Nephron (organoid): Measurements from ENCODE around the gene DDX3X.

Experiments used
- H3K27ac Mint-ChIP-seq, 3 experiments: 2 replicates each; pipeline ENCODE4 v1.8.0; 2020; ENCODE audit warnings: mixed read lengths in 3 of 3, mild to moderate bottlenecking in 2 of 3, moderate library complexity in 1 of 3
- H3K27me3 Mint-ChIP-seq: 2 replicates; pipeline ENCODE4 v1.8.0; 2021; ENCODE audit warnings: low read depth, mild to moderate bottlenecking, moderate library complexity, mixed read lengths
- H3K36me3 Mint-ChIP-seq: 2 replicates; pipeline ENCODE4 v1.8.0; 2020; ENCODE audit warnings: low read depth, mixed read lengths
- H3K4me1 Mint-ChIP-seq: 2 replicates; pipeline ENCODE4 v1.8.0; 2020; ENCODE audit warnings: mixed read lengths
- H3K4me3 Mint-ChIP-seq, 3 experiments: 2 replicates each; pipeline ENCODE4 v1.8.0; 2020; ENCODE audit warnings: mild to moderate bottlenecking in 3 of 3, mixed read lengths in 3 of 3, moderate library complexity in 2 of 3
- H3K9me3 Mint-ChIP-seq: 2 replicates; pipeline ENCODE4 v1.8.0; 2020; ENCODE audit warnings: mixed read lengths
- TF ChIP-seq, protein P1 (sequence below), 3 experiments: fragments of 200-600 bp; sonication (generic); IDR thresholded peaks; one replicate each; pipeline ENCODE4 v1.5.0; 2021; ENCODE audit warnings: antibody characterized with exemption in 3 of 3; ENCODE audit not compliant: unreplicated experiment in 3 of 3

Gene DDX3X

DNA sequence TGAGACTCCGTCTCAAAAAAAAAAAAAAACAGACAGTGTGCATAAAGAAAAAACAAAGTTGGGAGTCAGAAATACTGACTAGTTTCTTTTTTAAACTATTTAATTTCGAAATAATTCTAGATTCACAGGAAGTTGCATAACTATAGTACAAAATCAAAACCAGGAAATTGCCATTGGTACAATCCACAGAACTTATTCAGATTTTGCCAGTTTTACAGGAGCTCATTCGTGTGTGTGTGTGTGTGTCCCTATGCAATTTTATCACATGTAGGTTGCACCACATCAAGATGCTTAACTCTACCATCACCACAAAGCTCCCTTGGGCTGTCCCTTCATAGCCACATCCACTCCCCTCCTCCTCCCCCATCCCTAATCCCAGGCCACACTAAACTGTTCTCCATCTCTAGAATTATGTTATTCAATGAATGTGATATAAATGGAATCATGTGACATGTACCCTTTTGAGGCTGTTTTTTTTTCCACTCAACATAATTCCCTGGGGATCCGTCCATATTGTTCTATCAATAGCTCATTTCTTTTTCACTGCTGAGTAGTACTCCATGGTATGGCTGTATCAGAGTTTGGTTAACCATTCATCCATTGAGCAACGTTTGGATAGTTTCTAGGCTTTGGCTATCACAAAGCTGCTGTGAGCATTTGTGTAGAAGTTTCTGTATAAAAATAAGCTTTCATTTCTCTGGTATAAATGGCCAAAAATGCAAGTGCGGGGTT, 16.3 kb upstream of the DDX3X start:
- no peaks in the 10 kb centered on the region for H3K4me1 Mint-ChIP-seq
- no peaks in the 10 kb centered on the region for H3K36me3 Mint-ChIP-seq
- H3K9me3 Mint-ChIP-seq: peaks cover 4% of the 10 kb centered on the region
- no peaks in the 10 kb centered on the region for H3K27me3 Mint-ChIP-seq
- no peak overlapping the region for H3K4me3 Mint-ChIP-seq
- no peak overlapping the region for H3K27ac Mint-ChIP-seq
- TF ChIP-seq, protein P1, sequence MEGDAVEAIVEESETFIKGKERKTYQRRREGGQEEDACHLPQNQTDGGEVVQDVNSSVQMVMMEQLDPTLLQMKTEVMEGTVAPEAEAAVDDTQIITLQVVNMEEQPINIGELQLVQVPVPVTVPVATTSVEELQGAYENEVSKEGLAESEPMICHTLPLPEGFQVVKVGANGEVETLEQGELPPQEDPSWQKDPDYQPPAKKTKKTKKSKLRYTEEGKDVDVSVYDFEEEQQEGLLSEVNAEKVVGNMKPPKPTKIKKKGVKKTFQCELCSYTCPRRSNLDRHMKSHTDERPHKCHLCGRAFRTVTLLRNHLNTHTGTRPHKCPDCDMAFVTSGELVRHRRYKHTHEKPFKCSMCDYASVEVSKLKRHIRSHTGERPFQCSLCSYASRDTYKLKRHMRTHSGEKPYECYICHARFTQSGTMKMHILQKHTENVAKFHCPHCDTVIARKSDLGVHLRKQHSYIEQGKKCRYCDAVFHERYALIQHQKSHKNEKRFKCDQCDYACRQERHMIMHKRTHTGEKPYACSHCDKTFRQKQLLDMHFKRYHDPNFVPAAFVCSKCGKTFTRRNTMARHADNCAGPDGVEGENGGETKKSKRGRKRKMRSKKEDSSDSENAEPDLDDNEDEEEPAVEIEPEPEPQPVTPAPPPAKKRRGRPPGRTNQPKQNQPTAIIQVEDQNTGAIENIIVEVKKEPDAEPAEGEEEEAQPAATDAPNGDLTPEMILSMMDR (IDR thresholded peaks at IDR 0.05; ENCODE audit: unreplicated experiment in 3 of 3): no peak

DNA sequence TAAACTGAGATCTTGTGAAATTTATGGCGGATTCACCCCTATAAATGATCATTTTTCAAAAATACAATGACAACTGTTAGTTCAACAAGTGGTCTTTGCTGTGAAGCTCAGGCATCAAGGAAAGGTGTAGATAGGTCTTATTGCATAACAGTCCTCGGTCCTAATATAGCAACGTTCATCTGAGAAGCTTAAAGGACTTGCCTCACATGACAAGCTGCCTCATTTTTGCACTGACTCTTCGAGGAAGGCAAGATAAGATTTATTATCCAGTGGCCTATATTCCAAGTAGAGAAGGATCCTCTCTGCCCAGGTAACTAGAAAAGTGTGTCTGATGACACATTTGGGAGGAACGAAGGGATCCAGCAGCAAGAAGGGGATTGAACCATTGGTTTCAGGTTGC, 13.6 kb upstream of the DDX3X start:
- Mint-ChIP-seq H3K36me3 (no peaks in the 10 kb centered on the region), H3K4me1 (no peaks in the 10 kb centered on the region), H3K4me3 (no peak overlapping the region), H3K27me3 (no peaks in the 10 kb centered on the region), H3K9me3 (no peaks in the 10 kb centered on the region), H3K27ac (no peak overlapping the region)
- TF ChIP-seq, protein P1 (IDR thresholded peaks at IDR 0.05; ENCODE audit: unreplicated experiment in 3 of 3): no peak

DNA sequence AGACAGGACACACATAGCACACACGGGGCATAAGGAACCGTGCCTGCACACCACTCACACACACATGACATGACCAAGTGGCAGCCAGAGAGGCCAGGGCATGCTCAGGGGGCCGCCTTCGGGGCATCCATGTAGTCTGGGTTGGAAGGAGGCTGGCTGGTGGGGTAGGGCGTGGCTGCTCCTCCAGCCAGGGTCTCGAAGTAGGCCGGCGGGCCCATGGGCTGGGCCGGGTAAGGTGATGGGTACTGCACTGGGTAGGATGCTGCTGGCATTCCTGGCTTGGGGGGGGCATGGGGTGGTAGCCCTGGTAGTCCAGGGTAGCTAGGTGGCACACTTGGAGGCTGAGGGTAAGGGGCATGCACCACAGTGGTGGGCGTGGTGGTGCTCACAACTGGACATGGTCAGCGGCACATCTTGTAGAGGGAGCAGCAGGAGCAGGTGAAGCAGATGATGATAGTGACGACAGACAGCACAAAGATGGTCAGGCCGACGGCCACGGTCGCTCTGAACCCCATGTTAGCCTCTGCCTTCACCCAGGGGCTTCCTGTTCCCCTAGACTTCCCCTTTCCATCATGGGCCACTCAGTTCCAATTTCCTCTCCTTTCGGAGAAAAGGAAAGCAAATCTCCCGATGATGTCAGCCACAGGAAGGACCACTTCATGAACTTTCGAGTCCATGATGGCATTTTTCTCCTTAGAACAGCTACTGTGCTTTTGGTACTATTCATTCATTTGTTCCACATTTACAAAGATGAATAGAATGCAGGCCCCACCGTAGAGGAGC, 10.9 kb upstream of the DDX3X start:
- H3K9me3 Mint-ChIP-seq: peaks cover 8% of the 10 kb centered on the region
- no peak overlapping the region for H3K27ac Mint-ChIP-seq
- no peaks in the 10 kb centered on the region for H3K36me3 Mint-ChIP-seq
- no peak overlapping the region for H3K4me3 Mint-ChIP-seq
- no peaks in the 10 kb centered on the region for H3K27me3 Mint-ChIP-seq
- H3K4me1 Mint-ChIP-seq: no peaks in the 10 kb centered on the region
- TF ChIP-seq, protein P1 (IDR thresholded peaks at IDR 0.05; ENCODE audit: unreplicated experiment in 3 of 3): no peak

DNA sequence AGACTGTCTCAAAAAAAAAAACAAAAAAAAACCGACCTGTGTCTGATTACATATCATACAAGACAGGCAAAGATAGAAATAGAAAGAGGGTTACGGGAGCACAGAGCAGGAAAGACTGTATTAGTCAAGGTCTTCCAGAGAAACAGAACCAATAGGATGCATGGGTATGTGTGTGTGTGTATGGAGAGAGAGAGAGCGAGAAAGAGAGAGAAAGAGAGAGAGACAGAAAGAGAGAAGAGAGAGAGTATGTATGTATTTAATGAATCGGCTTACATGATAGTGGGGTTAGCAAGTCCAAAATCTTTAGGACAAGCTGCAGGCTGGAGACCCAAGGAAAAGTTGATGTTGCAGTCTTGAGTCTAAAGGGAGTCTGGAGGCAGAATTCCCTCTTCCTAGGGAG, 7.5 kb upstream of the DDX3X start:
- Mint-ChIP-seq H3K4me3 (no peak overlapping the region), H3K9me3 (peaks cover 8% of the 10 kb centered on the region)
- TF ChIP-seq, protein P1 (IDR thresholded peaks at IDR 0.05; ENCODE audit: unreplicated experiment in 3 of 3): no peak

DNA sequence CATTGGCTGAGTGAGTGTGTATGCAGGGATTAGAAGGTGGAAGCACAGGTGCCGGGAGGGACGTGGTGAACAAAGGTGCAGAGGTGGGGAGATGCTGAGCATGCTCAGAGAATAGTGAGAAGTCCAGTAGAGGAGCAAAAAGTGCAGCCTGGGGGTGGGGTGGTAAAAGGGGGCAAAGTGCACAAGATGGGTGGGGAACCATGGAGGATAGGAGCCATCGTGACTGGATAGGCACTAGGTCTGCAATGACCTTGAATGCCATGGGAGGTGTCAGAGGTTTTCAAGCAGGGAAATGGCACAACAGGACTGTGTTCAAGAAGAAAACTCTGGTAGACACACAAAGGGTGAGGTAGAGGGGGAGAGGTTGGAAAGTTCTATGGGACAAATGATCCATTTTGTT, 6.6 kb upstream of the DDX3X start:
- no peak overlapping the region for H3K4me3 Mint-ChIP-seq
- no peaks in the 10 kb centered on the region for H3K27me3 Mint-ChIP-seq
- H3K27ac Mint-ChIP-seq: no peak overlapping the region
- H3K9me3 Mint-ChIP-seq: peaks cover 8% of the 10 kb centered on the region
- TF ChIP-seq, protein P1 (IDR thresholded peaks at IDR 0.05; ENCODE audit: unreplicated experiment in 3 of 3): no peak
- no peaks in the 10 kb centered on the region for H3K4me1 Mint-ChIP-seq
- H3K36me3 Mint-ChIP-seq: no peaks in the 10 kb centered on the region

More for the DNA sequence above, 7.5 kb upstream of the DDX3X start:
- H3K27ac Mint-ChIP-seq: no peak overlapping the region
- H3K4me1 Mint-ChIP-seq: no peaks in the 10 kb centered on the region
- no peaks in the 10 kb centered on the region for H3K27me3 Mint-ChIP-seq
- no peaks in the 10 kb centered on the region for H3K36me3 Mint-ChIP-seq
